ENCODE measurements around the gene AZI2. TPM values are rescaled to one million over a fixed set of nuclear protein-coding genes. Genes with fewer than 3 reads are reported as not detected.
A peak's percentile ranks its signal among the peaks of the same experiment; 100 is the strongest.

AZI2 gene, protein sequence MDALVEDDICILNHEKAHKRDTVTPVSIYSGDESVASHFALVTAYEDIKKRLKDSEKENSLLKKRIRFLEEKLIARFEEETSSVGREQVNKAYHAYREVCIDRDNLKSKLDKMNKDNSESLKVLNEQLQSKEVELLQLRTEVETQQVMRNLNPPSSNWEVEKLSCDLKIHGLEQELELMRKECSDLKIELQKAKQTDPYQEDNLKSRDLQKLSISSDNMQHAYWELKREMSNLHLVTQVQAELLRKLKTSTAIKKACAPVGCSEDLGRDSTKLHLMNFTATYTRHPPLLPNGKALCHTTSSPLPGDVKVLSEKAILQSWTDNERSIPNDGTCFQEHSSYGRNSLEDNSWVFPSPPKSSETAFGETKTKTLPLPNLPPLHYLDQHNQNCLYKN
- 15.3 TPM for total RNA-seq

DNA sequence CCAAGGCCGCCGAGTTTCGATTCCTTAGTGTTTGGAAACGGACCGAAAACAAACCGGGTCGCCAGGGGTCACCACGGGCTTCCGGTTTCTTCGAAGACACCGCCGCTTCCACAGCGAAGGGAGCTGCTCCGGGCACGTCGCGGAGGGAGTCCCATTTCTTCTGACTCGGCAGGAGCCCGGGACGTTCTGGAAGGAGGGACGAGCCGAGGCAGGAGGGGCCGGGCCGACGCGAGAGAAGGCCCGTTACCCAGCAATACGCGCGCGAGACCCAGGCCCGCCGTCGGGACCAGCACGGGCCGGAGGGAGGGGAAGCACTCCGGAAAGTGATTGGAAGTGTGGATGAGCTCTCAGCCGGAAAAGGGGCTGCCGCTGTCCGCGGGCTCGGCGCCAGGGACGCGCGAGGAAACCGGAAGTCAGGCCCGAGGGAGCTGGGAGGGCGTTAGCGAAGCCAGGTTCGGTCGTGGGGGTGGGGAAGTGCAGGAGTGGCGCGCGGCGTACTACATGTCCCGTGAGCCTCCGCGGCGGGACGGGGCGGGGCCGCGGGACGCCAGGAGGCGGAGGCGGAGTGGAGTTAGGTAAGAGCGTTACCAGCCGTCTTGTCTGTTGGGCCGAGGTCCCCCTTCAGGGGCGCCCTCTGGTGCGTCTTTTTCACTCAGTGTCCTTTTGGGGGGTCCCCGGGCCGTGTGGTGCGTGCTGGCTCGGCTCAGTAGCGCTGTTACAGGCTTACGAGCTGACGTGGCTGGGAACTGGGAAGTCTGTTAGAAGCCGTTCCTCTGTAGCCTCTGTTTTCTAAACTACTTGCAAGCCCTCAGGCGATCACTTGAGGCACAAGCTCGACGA is at the start of gene AZI2, which contains the start of gene ZCWPW2:
Gene AZI2 (minus strand): TSS at position 196 of the 840 bp plus-strand sequence. CDS start 8,207 bp downstream, outside the sequence.
Gene ZCWPW2 (plus strand): TSS at position 93 of the 840 bp plus-strand sequence. CDS start 64,348 bp downstream, outside the sequence.
- TF ChIP-seq, protein P1, sequence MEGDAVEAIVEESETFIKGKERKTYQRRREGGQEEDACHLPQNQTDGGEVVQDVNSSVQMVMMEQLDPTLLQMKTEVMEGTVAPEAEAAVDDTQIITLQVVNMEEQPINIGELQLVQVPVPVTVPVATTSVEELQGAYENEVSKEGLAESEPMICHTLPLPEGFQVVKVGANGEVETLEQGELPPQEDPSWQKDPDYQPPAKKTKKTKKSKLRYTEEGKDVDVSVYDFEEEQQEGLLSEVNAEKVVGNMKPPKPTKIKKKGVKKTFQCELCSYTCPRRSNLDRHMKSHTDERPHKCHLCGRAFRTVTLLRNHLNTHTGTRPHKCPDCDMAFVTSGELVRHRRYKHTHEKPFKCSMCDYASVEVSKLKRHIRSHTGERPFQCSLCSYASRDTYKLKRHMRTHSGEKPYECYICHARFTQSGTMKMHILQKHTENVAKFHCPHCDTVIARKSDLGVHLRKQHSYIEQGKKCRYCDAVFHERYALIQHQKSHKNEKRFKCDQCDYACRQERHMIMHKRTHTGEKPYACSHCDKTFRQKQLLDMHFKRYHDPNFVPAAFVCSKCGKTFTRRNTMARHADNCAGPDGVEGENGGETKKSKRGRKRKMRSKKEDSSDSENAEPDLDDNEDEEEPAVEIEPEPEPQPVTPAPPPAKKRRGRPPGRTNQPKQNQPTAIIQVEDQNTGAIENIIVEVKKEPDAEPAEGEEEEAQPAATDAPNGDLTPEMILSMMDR (IDR thresholded peaks at IDR 0.05), result no peak
- Histone ChIP-seq H3K4me1 (peaks cover 0 to 32% of the 10 kb centered on the region in 2 donors), H3K9me3 (peaks cover 4 to 21% of the 10 kb centered on the region in 2 donors), H3K36me3 (peaks cover 13 to 16% of the 10 kb centered on the region in 2 donors), H3K4me3 (peak within 1 kb of the TSS; percentile 88 to 95), H3K27ac (peak within 1 kb of the TSS; percentile 100), H3K27me3 (no peaks in the 10 kb centered on the region)
- DNase-seq (ENCODE audit: low spot score in 2 of 2), result peak; percentile 76 to 98
- intact Hi-C loops (cut with DNase I), result loop anchor here (5.0 to 10.0 kb wide), 2 partner anchors 107 to 824 kb away; partner anchors contain the start of gene CMC1

DNA sequence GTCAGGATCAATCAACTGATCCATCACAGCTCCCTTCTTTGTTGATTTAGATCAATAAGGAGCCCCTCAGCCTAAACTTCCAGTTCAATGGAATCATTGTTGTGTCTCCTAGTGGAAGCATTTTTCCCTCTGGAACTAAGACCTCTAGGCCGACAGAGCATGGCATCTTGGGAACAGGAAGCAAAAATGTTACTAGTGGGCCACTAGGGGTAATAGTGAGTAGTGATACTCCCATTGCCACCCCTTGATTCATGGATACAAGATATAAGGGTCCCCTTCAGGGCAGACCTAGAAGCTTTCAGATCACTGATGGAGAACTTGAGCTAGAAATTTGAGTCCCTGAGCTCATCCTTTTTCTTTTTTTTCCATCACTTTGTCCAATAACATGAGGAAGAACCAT is 40.4 kb upstream of the AZI2 start:
- no peaks in the 10 kb centered on the region for H3K27me3 ChIP-seq
- no peak overlapping the region for H3K4me3 ChIP-seq
- no peaks in the 10 kb centered on the region for H3K4me1 ChIP-seq
- intact Hi-C loops (cut with DNase I), result no loop called here
- peaks cover 0 to 4% of the 10 kb centered on the region in 2 donors for H3K36me3 ChIP-seq
- no peak for DNase-seq (ENCODE audit: low spot score in 2 of 2)
- H3K27ac ChIP-seq, result no peak overlapping the region
- peaks cover 0 to 27% of the 10 kb centered on the region in 2 donors for H3K9me3 ChIP-seq
- TF ChIP-seq, protein P1 (IDR thresholded peaks at IDR 0.05), result no peak

DNA sequence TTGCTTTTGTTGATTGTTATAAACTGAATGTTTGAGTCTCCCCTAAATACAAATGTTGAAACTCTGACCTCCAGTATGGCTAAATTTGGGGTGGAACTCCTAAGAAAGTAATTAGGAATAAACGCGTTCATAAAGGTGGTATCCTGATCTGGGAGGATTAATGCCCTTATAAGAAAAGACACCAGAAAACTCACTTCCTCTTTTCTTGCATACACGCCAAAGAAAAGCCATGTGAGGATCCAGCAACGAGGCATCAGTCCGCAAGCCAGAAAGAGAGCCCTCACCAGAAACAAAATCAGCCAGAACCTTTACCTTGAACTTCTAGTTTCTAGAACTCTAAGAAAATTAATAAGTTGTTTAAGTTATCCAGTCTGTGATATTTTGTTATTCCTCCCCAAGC is 37.4 kb upstream of the AZI2 start:
- no peak overlapping the region for H3K4me3 ChIP-seq

DNA sequence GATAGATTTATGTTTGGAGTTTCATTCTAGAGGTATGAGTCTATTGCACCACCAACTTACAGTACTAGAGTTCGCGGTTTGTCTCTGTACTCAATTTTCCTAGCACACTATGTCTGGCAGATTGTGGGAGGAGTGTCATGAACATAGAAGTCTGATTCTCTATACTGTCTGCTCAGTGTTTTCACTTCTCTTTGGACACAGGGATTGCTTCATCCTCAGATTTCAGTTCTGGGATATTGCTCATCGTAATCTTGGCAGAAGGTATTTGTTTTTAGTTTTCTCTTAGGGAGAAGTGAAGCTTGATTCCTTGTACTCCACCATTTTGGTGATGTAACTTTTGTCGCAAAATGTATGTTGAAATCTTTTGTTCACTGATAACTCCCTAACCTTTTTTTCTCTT is 27.8 kb upstream of the AZI2 start:
- DNase-seq (ENCODE audit: low spot score in 2 of 2), result no peak
- Histone ChIP-seq H3K4me3 (no peak overlapping the region), H3K27ac (no peak overlapping the region), H3K9me3 (peaks cover 0 to 19% of the 10 kb centered on the region in 2 donors), H3K36me3 (no peaks in the 10 kb centered on the region), H3K4me1 (no peaks in the 10 kb centered on the region), H3K27me3 (no peaks in the 10 kb centered on the region)
- TF ChIP-seq, protein P1 (IDR thresholded peaks at IDR 0.05), result no peak
- intact Hi-C loops (cut with DNase I), result no loop called here

More for the DNA sequence above, 37.4 kb upstream of the AZI2 start:
- DNase-seq (ENCODE audit: low spot score in 2 of 2), result no peak
- TF ChIP-seq, protein P1 (IDR thresholded peaks at IDR 0.05), result no peak
- Histone ChIP-seq H3K4me1 (no peaks in the 10 kb centered on the region), H3K36me3 (peaks cover 0 to 4% of the 10 kb centered on the region in 2 donors), H3K27ac (no peak overlapping the region), H3K9me3 (peaks cover 0 to 13% of the 10 kb centered on the region in 2 donors), H3K27me3 (no peaks in the 10 kb centered on the region)
- intact Hi-C loops (cut with DNase I), result no loop called here

DNA sequence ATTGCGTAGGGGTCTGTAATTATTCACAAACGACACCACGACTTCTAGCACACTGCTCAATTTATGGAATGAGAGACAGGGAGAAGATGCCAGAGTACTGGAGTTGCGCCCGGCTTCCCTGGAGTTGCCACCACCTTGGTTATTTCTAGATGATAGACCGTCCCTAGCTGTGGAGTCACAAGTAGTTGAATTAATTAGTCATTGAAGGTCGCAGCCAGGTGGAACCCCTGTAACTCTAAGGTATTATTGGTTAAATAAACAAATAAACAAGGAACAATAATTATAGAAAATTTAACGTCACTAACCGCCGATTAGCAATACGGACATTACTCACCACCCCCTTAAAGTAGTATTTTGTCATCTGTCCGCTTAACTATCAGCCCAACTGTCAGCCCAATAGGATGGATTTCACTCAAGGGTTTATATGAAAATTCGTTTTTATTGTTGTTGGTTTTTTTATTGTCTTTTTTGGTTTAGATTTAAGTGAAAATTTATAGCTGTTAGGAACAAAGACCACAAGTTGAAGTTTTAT is 911 bp upstream of the AZI2 start:
- Histone ChIP-seq H3K36me3 (peaks cover 15 to 16% of the 10 kb centered on the region in 2 donors), H3K27ac (peak overlapping the region; percentile 100), H3K9me3 (peaks cover 4 to 23% of the 10 kb centered on the region in 2 donors), H3K27me3 (no peaks in the 10 kb centered on the region), H3K4me1 (peaks cover 0 to 32% of the 10 kb centered on the region in 2 donors), H3K4me3 (peak overlapping the region; percentile 88 to 95)
- DNase-seq (ENCODE audit: low spot score in 2 of 2), result no peak
- TF ChIP-seq, protein P1 (IDR thresholded peaks at IDR 0.05), result peak in 1 of 3 experiments; percentile 31
- intact Hi-C loops (cut with DNase I), result loop anchor here (5.0 to 10.0 kb wide), 2 partner anchors 107 to 825 kb away; partner anchors contain the start of gene CMC1

Data from ascending aorta (tissue), 2 donors.